Endothelial cell (in vitro differentiated cells): ENCODE data around the gene ZNF420. TPM values are rescaled to one million over a fixed set of nuclear protein-coding genes. Genes with fewer than 3 reads are reported as not detected.
"Not testable (repeated sequence)": the region's sequence is repeated elsewhere in the genome, so short reads cannot be mapped to it uniquely, and the experiment has no call there.

Experiments
- DNase-seq: peaks from one replicate; pipeline ENCODE4 v3.0.0; 2021; ENCODE audit warnings: low spot score
- H3K27ac Mint-ChIP-seq: one replicate; pipeline ENCODE4 v1.8.0; 2021; ENCODE audit warnings: mixed read lengths, inconsistent platforms; ENCODE audit not compliant: unreplicated experiment
- H3K27me3 Mint-ChIP-seq: one replicate; pipeline ENCODE4 v1.8.0; 2021; ENCODE audit warnings: mild to moderate bottlenecking, moderate library complexity, mixed read lengths, inconsistent platforms; ENCODE audit not compliant: unreplicated experiment
- H3K36me3 Mint-ChIP-seq: one replicate; pipeline ENCODE4 v1.8.0; 2021; ENCODE audit warnings: mild to moderate bottlenecking, low read depth, mixed read lengths, inconsistent platforms; ENCODE audit not compliant: unreplicated experiment
- H3K4me1 Mint-ChIP-seq: one replicate; pipeline ENCODE4 v1.8.0; 2021; ENCODE audit warnings: mild to moderate bottlenecking, mixed read lengths, inconsistent platforms; ENCODE audit not compliant: unreplicated experiment
- H3K4me3 Mint-ChIP-seq: one replicate; pipeline ENCODE4 v1.8.0; 2021; ENCODE audit warnings: mild to moderate bottlenecking, mixed read lengths, inconsistent platforms; ENCODE audit not compliant: unreplicated experiment
- H3K9me3 Mint-ChIP-seq: one replicate; pipeline ENCODE4 v1.8.0; 2021; ENCODE audit warnings: mixed read lengths, inconsistent platforms; ENCODE audit not compliant: unreplicated experiment
- total RNA-seq: library from RNA; stranded (reverse); fragmentation: NEBNext Ultra II Directional; extraction: Animal tissue kit (Norgen Biotek cat#: 25700); gene quantifications from one replicate; pipeline ENCODE4 v1.2.1, GENCODE V29; 2021; ENCODE audit not compliant: unreplicated experiment
- TF ChIP-seq, protein P1 (sequence below): fragments of 200-600 bp; sonication (generic); IDR thresholded peaks from one replicate; pipeline ENCODE4 v1.5.0; 2021; ENCODE audit warnings: antibody characterized with exemption; ENCODE audit not compliant: unreplicated experiment

ZNF420 gene
- total RNA-seq, 1 donor from 2014 or later = 13.1 TPM

DNA sequence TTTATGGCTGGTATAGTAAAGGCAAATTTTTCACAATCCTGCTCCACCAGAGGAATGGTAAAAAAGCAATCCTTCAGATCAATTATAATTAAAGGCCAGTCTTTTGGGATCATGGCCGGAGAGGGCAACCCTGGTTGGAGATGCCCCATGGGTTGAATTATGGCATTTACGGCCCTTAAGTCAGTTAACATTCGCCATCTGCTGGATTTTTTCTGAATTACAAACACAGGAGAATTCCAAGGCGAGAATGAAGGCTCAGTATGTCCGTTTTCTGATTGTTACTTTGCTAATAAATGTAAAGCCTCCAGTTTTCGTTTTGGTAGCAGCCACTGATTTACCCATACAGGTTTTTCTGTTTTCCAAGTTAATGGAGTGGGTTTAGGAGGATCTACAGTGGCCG lies 33.5 kb downstream of the ZNF420 start:
- Mint-ChIP-seq H3K27me3 (peaks cover 12% of the 10 kb centered on the region), H3K36me3 (peaks cover 96% of the 10 kb centered on the region), H3K9me3 (peaks cover 49% of the 10 kb centered on the region)
- not testable (repeated sequence) for H3K4me3 Mint-ChIP-seq, DNase-seq, H3K27ac Mint-ChIP-seq, H3K4me1 Mint-ChIP-seq
- TF ChIP-seq, protein P1, sequence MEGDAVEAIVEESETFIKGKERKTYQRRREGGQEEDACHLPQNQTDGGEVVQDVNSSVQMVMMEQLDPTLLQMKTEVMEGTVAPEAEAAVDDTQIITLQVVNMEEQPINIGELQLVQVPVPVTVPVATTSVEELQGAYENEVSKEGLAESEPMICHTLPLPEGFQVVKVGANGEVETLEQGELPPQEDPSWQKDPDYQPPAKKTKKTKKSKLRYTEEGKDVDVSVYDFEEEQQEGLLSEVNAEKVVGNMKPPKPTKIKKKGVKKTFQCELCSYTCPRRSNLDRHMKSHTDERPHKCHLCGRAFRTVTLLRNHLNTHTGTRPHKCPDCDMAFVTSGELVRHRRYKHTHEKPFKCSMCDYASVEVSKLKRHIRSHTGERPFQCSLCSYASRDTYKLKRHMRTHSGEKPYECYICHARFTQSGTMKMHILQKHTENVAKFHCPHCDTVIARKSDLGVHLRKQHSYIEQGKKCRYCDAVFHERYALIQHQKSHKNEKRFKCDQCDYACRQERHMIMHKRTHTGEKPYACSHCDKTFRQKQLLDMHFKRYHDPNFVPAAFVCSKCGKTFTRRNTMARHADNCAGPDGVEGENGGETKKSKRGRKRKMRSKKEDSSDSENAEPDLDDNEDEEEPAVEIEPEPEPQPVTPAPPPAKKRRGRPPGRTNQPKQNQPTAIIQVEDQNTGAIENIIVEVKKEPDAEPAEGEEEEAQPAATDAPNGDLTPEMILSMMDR = peak; percentile 48

DNA sequence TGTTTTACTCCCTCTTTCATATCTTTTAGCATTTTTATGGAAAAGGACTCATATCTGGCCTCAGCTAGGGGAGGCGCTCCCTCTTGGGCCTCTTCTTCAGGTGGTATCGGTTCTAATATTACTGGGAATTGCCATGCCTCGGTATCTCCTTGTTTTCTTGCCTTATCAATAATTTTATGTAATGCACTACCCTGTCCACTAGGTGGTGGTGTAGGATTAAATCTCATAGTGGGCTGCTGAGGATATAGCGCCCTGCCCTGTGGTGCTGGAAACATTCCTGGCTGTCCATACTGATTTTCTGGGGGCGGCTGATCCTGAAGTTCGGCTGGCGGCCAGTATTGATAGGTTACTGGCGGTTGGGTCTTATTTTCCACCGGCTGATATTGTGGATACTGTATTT lies 35.8 kb downstream of the ZNF420 start:
- Mint-ChIP-seq H3K9me3 (peaks cover 53% of the 10 kb centered on the region), H3K27me3 (peaks cover 14% of the 10 kb centered on the region), H3K36me3 (peaks cover 80% of the 10 kb centered on the region), H3K4me1 (no peaks in the 10 kb centered on the region), H3K4me3 (peak overlapping the region; percentile 78), H3K27ac (no peak overlapping the region)
- TF ChIP-seq, protein P1 = peak; percentile 43
- no peak for DNase-seq

DNA sequence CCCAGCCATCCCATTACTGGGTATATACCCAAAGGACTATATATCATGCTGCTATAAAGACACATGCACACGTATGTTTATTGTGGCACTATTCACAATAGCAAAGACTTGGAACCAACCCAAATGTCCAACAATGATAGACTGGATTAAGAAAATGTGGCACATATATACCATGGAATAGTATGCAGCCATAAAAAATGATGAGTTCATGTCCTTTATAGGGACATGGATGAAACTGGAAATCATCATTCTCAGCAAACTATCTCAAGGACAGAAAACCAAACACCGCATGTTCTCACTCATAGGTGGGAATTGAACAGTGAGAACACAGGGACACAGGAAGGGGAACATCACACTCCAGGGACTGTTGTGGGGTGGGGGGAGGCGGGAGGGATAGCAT lies 43.9 kb downstream of the ZNF420 start:
- DNase-seq = not testable (repeated sequence)

DNA sequence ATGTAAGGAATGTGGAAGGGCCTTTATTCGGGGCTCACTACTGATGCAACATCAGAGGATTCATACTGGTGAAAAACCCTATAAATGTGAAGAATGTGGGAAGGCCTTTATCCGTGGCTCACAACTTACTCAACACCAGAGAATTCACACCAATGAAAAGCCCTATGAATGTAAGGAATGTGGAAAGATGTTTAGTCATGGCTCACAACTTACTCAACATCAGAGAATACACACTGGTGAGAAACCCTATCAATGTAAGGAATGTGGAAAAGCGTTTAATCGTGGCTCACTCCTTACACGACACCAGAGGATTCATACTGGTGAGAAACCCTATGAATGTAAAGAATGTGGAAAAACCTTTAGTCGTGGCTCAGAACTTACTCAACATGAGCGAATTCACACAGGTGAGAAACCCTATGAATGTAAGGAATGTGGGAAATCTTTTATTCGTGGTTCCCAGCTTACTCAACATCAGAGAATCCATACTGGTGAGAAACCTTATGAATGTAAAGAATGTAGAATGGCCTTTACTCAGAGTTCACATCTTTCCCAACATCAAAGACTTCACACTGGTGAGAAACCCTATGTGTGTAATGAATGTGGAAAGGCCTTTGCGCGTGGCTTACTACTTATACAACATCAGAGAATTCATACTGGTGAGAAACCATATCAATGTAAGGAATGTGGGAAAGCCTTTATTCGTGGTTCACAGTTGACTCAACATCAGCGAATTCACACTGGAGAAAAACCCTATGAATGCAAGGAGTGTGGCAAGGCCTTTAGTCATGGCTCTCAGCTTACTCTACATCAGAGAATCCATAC lies 50.0 kb downstream of the ZNF420 start:
- Mint-ChIP-seq H3K4me1 (no peaks in the 10 kb centered on the region), H3K4me3 (peak overlapping the region; percentile 67), H3K27me3 (peaks cover 5% of the 10 kb centered on the region), H3K36me3 (peaks cover 71% of the 10 kb centered on the region), H3K9me3 (peaks cover 76% of the 10 kb centered on the region), H3K27ac (no peak overlapping the region)
- DNase-seq = no peak
- TF ChIP-seq, protein P1 = no peak

More for the DNA sequence above, 43.9 kb downstream of the ZNF420 start:
- Mint-ChIP-seq H3K36me3 (peaks cover 34% of the 10 kb centered on the region), H3K9me3 (peaks cover 45% of the 10 kb centered on the region)
- H3K4me3 Mint-ChIP-seq, H3K27me3 Mint-ChIP-seq, H3K27ac Mint-ChIP-seq, H3K4me1 Mint-ChIP-seq: not testable (repeated sequence)

DNA sequence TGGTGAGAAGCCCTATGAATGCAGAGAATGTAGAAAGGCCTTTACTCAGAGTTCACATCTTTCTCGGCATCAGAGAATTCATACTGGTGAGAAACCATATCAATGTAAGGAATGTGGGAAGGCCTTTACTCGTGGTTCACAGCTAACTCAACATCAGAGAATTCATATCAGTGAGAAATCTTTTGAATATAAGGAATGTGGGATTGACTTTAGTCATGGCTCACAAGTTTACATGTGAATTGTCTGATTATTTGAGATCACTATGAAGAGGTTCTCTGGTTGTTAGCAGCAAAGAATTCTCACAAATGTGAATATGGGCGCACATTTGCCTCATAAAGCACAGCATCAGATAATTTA lies 50.6 kb downstream of the ZNF420 start:
- Mint-ChIP-seq H3K4me1 (no peaks in the 10 kb centered on the region), H3K27me3 (peaks cover 5% of the 10 kb centered on the region), H3K36me3 (peaks cover 75% of the 10 kb centered on the region), H3K4me3 (no peak overlapping the region), H3K27ac (no peak overlapping the region), H3K9me3 (peaks cover 81% of the 10 kb centered on the region)
- TF ChIP-seq, protein P1 = no peak
- DNase-seq = no peak
